ENCODE results near the gene CCDC69.
A peak's percentile ranks its signal among the peaks of the same experiment; 100 is the strongest.
"Not testable (repeated sequence)": the region's sequence is repeated elsewhere in the genome, so short reads cannot be mapped to it uniquely, and the experiment has no call there.

CCDC69 gene

GRCh38 chr5:151223447-151224264 is at the start of gene CCDC69:
Gene CCDC69, minus strand, starts transcription at chr5:151224092. Its CDS starts 122 bp downstream, at chr5:151223970.
- DNase-seq (ENCODE audit: low spot score): peak; percentile 82

- no peak for DNase-seq (ENCODE audit: low spot score)
These were observed 47.4 kb upstream of the CCDC69 start for GRCh38 chr5:151271336-151271735.

DNA sequence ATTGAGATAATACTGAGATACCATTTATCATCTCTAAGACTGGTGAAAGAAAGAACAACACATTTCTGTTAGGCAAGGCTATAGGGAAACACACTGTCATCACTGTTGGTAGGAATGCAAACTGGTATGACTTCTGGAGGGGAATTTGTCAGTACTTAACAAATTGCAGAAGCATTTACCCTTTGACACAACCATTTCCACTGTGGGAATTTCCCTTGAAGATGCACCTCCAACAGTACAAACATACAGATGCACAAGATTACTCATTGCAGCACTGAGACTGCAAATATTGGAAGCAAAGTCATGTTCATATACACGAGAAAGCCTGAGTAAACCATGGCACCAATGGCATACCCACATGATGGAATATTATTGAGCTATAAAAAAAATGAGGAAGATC is 46.7 kb upstream of the CCDC69 start:
- DNase-seq (ENCODE audit: low spot score): no peak

GRCh38 chr5:151267491-151268260 is 43.8 kb upstream of the CCDC69 start:
- DNase-seq (ENCODE audit: low spot score): no peak

GRCh38 chr5:151264113-151264512 is 40.2 kb upstream of the CCDC69 start:
- peak; percentile 15 for DNase-seq (ENCODE audit: low spot score)

DNA sequence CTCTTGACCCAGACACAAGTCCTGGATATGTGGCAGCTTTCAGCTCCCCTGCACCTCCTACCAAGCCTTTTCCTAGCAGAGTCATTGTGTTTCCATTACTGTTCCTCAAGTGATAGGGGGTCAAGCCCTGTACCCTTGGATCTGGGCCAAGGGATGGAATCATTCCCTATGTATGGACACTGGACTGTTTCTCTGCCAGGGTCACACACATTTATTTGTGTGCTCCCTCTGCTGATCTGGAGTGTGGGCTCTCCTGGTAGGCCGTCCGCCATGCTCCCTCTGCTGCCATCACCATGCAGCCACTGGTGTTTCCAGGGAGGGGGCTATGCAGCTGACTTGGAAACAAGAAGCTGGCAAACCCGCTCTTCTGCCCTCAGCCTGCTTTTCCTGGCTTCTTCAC is 38.6 kb upstream of the CCDC69 start:
- no peak for DNase-seq (ENCODE audit: low spot score)

- no peak for DNase-seq (ENCODE audit: low spot score)
These were observed 36.0 kb upstream of the CCDC69 start for GRCh38 chr5:151259931-151260330.

DNA sequence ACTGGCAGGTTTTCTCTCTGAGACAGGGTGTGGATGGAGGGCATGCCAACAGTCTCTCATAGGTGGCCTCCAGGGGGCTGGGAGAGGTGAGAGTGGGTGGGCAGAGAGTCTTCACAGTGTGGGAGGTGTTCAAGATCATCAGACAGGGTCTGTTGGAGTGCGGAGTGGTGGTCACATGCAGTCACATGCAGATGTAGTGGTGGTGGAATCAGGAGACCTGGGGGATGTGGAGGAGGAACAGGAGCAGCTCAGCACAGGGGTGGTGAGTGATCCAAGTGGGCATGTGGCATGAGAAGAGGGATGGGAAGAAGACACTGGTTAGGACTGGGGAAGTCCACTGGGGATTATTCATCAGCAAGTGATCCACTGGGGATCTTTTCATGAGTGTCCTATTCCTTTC is 34.9 kb upstream of the CCDC69 start:
- DNase-seq (ENCODE audit: low spot score): no peak

DNA sequence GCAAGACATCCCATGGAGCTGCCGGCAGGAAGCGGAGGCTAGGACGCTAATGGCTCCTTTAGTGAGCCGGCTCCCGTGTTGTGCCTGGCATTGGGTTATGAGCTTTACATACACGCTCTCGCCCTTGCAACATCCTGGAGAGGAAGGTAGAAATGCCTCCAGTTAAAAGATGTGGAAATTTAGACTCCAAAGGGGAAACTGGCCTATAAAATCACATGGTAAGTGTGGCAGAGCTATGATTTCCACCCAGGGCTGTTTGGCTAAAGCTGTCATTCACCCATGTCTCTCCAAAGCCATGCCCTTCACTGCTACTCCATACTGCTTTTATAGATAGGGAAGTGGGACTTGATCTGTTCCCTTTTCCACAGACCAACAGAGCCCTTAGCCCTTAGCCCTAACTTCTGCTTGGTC is 34.3 kb upstream of the CCDC69 start:
- no peak for DNase-seq (ENCODE audit: low spot score)

DNA sequence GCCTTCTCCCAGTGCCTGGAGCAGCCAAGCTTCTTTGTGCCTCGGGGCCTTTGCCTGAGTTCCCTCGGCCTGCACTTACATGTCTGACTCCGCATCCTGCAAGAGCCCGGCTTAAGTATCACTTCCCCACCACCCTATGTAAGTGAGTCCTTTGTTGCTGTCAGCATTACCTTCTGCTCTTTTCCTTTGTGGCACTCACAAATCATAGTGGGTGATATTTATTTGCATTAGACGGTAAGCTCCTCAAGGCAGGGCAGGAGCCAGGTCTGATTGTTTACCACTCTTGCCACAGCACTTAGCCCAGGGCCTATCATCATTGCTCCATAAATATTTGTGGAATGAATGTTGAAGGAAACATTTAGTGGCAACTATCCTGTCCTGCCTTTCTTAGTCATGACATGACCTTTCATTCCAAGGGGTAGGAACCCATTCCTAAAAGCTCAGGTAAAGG is 33.9 kb upstream of the CCDC69 start:
- no peak for DNase-seq (ENCODE audit: low spot score)

DNA sequence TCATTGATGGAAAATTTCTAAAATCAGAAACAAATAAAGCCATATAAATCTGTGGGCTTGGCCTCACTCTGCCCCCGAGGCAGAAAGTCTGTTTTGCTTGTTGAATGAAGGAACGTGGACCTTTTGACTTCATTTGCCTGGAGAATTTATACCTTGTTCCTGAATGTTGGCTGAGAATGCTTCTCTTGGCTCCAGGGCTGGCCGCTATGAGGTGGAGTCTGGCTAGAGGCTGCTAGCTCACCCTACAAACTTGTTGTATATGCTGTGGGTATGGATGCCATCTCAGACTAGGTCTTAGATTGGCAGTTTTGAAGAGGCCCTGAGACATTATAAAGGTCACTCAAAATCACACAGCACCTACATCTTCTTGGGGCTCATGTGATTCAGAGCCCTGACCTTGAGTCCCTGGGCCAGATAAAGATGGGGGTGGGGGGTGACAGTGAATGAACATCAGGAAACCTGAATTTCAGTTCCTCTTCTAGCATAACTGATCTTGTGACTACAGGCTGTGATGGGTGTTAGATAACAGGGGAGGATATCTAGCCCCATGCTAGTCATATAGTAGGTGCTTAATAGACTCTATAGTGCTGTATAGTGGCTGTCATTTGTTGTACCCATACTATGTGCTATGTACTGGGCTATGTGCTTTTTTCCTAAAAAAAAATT is 31.9 kb upstream of the CCDC69 start:
- DNase-seq (ENCODE audit: low spot score): no peak

- DNase-seq (ENCODE audit: low spot score): not testable (repeated sequence)
These were observed 31.1 kb upstream of the CCDC69 start for GRCh38 chr5:151254990-151255389.

DNA sequence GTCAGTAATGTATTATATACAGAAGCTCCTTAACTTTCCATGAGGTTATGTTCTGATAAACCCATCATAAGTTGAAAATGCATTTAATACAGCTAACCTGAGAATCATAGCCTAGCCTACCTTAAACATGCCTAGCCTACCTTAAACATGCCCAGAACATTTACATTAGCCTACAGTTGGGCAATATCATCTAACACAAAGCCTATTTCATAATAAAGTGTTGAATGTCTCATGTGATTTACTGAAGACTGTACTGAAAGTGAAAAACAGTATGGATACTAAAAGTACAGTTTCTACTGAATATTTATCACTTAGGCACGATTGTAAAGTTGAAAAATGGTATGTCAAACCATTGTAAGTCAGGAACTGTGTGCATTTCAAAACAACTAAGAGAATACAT is 30.7 kb upstream of the CCDC69 start:
- DNase-seq (ENCODE audit: low spot score): no peak

DNA sequence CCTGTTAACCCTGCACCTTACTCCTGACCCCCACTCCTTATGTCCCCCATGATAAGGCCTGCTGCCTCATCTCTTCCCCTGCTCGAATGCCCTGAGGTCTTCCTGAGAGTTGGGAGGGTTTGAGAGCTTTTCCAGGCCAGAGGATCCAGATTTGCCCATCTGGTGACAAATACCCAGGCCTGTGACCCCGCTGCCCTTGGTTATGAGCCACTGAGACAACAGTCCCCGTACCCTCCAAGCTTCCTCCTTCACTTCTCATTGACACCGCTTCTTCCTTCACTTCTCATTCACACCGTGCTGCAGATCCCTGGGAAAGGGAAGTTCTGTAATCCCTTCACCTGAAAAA is 29.7 kb upstream of the CCDC69 start:
- DNase-seq (ENCODE audit: low spot score): no peak

- peak; percentile 100 for DNase-seq (ENCODE audit: low spot score)
These were observed 29.1 kb upstream of the CCDC69 start, which contains the start of gene GM2A for GRCh38 chr5:151252762-151253604. Gene GM2A, plus strand, starts transcription at chr5:151253185. Its CDS starts 32 bp downstream, at chr5:151253217.

GRCh38 chr5:151251621-151252020 is 27.7 kb upstream of the CCDC69 start:
- DNase-seq (ENCODE audit: low spot score): no peak

- DNase-seq (ENCODE audit: low spot score): no peak
These were observed 27.2 kb upstream of the CCDC69 start for GRCh38 chr5:151251001-151251551.

DNA sequence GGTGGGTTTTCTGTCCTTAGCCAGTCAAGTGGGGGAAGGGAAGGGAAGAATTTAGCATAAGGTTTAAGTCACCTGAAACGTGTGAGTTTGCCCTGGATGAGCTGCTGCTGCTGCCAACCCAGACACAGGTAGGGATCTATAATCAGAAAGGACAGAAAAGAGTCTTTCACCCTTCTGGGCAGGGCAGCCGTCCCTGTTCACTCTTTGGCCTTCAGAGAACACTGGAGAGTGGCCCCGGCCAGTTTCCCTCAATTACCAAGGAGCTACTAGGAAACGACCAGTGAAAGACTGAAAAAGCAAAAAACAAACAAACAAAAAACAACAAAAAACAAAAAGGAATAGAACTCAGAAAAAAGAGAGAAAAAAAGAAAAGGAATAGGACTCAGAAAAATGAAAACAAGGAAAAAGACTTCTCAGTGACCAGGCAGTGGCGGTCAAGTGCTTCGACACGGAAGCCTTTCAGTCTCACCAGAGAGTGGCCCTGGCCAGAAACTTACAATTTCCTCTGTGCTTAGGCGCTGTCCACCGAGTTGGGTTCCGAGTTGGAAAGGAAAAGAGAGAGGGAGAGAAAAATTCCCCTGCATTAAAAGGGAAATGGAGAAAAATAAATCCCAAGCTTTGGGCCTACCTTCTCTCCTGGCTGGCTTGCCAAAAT is 26.6 kb upstream of the CCDC69 start:
- no peak for DNase-seq (ENCODE audit: low spot score)

DNA sequence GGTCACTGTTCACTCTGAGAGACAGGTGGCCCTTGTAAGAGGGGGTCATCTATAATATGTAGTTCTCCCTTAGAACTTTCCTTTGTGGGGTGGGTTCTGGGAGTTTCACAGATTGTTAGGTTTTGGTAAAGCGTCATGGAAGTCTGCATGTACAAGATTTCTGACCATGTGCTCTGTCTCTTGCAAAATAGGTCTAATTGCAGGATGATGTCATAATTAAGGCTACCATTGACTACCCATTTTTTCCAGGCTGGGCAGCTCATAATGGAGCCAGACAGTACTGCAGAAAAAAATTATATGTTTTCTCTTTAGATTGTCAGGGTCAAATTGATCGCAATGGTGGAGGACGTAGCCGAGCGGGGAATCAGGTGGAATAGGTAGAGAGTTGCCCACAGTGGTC is 25.4 kb upstream of the CCDC69 start:
- DNase-seq (ENCODE audit: low spot score): no peak

DNA sequence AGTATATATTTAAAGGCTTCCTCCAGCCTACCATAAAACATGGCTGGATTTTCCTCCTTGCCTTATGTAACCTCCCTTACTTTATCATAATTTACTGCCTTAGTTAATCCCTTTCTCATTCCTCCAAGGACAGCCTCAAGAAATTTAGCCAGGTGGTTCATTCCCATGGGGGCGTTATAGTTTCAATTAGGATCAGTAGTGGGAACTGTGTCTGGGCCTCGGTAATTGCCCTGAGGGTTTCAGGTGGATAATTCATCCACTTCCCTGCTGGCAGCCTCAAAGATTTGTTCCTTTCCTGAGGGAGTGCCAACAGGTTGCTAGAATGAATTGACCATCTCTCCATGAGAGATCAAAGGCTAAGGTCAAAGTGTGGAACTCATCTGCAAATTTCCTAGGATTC is 24.8 kb upstream of the CCDC69 start:
- no peak for DNase-seq (ENCODE audit: low spot score)

DNA sequence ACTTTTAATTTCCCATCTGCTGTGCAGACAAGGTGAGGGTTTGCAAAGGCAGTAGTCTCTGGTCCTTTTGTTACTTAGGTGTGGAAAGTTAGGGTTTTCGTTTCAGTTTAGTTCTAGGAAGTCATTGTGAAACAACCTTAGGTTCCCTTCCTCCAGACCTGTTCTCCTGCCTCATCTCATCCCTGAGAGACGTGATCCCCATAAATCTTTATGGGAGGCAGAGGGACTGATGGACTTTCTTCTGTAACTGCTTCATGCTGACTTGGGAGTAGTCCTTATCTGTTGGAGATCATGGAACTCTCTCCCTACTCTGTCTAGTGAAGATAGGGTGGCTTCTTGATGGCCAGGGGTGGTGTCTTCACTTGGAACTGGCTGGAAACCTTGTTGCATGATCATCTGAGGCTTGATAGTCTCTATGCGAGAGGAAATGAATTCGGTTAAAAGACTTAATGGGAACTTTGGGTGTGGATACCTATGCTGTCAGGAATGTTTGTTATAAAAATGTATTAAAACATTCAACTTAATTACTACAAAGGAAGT is 21.9 kb upstream of the CCDC69 start:
- DNase-seq (ENCODE audit: low spot score): no peak
